Measurements from ENCODE around the gene DMRTC1.
"Not testable (repeated sequence)": the region's sequence is repeated elsewhere in the genome, so short reads cannot be mapped to it uniquely, and the experiment has no call there.

DNA sequence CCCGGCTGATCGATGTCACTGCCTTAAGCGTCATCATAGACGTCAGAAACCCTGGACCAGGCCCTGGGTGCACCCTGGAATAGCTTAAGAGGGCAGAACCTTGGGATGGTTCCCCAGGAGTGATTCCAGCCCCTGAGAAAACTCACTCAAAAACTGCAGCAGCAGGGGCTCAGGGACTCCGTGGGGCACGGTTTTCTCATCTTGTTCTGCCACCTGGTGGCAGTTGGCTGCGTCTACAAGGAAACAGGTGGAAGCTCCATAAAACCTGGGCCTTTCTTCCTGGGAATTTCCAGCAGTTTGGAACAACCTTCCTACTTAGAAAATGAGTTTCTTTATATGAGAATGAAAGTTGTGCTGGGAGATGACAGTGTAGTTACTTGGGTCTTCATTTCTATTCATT is 7.2 kb downstream of the DMRTC1 start:
- TF ChIP-seq, protein P1, sequence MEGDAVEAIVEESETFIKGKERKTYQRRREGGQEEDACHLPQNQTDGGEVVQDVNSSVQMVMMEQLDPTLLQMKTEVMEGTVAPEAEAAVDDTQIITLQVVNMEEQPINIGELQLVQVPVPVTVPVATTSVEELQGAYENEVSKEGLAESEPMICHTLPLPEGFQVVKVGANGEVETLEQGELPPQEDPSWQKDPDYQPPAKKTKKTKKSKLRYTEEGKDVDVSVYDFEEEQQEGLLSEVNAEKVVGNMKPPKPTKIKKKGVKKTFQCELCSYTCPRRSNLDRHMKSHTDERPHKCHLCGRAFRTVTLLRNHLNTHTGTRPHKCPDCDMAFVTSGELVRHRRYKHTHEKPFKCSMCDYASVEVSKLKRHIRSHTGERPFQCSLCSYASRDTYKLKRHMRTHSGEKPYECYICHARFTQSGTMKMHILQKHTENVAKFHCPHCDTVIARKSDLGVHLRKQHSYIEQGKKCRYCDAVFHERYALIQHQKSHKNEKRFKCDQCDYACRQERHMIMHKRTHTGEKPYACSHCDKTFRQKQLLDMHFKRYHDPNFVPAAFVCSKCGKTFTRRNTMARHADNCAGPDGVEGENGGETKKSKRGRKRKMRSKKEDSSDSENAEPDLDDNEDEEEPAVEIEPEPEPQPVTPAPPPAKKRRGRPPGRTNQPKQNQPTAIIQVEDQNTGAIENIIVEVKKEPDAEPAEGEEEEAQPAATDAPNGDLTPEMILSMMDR (IDR thresholded peaks at IDR 0.05; ENCODE audit: poor library complexity, severe bottlenecking) = not testable (repeated sequence)
- not testable (repeated sequence) for TF ChIP-seq EP300 (conservative IDR thresholded peaks at IDR 0.05; ENCODE audit: poor library complexity, severe bottlenecking); EZH2 (IDR thresholded peaks at IDR 0.05; ENCODE audit: borderline replicate concordance, insufficient read depth, low read length, poor library complexity, severe bottlenecking)
